Hepatocyte (in vitro differentiated cells): ENCODE measurements around the gene RFX7. TPM values are rescaled to one million over a fixed set of nuclear protein-coding genes. Genes with fewer than 3 reads are reported as not detected.
A peak's percentile ranks its signal among the peaks of the same experiment; 100 is the strongest.

Source experiments
- DNase-seq: peaks from one replicate; pipeline ENCODE4 v3.0.0-alpha.2; 2016; ENCODE audit warnings: low spot score
- H2AFZ ChIP-seq: fragments of 200-600 bp; sonication (generic); 2 replicates; pipeline ENCODE4 v1.6.0; 2016; ENCODE audit warnings: antibody characterized with exemption, mild to moderate bottlenecking
- H3K27ac ChIP-seq: fragments of 200-600 bp; sonication (generic); 2 replicates; pipeline ENCODE4 v1.5.1; 2016; ENCODE audit warnings: mild to moderate bottlenecking
- H3K27me3 ChIP-seq: fragments of 200-600 bp; sonication (generic); 2 replicates; pipeline ENCODE4 v1.6.1; 2016
- H3K36me3 ChIP-seq: fragments of 200-600 bp; sonication (generic); replicated peaks from 2 replicates; pipeline ENCODE4 v1.5.1; 2016; ENCODE audit warnings: low read depth; ENCODE audit not compliant: insufficient read depth
- H3K4me1 ChIP-seq: fragments of 200-600 bp; sonication (generic); 2 replicates; pipeline ENCODE4 v1.5.1; 2016; ENCODE audit warnings: mild to moderate bottlenecking, moderate library complexity; ENCODE audit not compliant: insufficient read depth
- H3K4me2 ChIP-seq: fragments of 200-600 bp; sonication (generic); 2 replicates; pipeline ENCODE4 v1.6.0; 2016
- H3K4me3 ChIP-seq: fragments of 200-600 bp; sonication (generic); 2 replicates; pipeline ENCODE4 v1.5.1; 2016; ENCODE audit warnings: mild to moderate bottlenecking
- H3K79me2 ChIP-seq: fragments of 200-600 bp; sonication (generic); 2 replicates; pipeline ENCODE4 v1.6.0; 2017; ENCODE audit warnings: mild to moderate bottlenecking
- H3K9me2 ChIP-seq: fragments of 200-600 bp; sonication (generic); replicated peaks from 2 replicates; pipeline ENCODE4 v1.6.0; 2017; ENCODE audit warnings: mild to moderate bottlenecking; ENCODE audit not compliant: insufficient read depth
- H3K9me3 ChIP-seq: fragments of 200-600 bp; sonication (generic); 2 replicates; pipeline ENCODE4 v1.5.1; 2016; ENCODE audit warnings: low read depth, mild to moderate bottlenecking
- H4K20me1 ChIP-seq: fragments of 200-600 bp; sonication (generic); 2 replicates; pipeline ENCODE4 v1.6.0; 2016; ENCODE audit warnings: mild to moderate bottlenecking; ENCODE audit not compliant: insufficient read depth, poor library complexity, severe bottlenecking
- EZH2 ChIP-seq: fragments of 200-600 bp; sonication (generic); IDR thresholded peaks from 2 replicates; pipeline ENCODE4 v1.6.1; 2016; ENCODE audit warnings: antibody characterized with exemption, mild to moderate bottlenecking, borderline replicate concordance
- EZH2phosphoT487 ChIP-seq: fragments of 200-600 bp; sonication (generic); IDR thresholded peaks from one replicate; pipeline ENCODE4 v1.6.1; 2018; ENCODE audit warnings: antibody characterized with exemption, mild to moderate bottlenecking, low read depth, moderate library complexity; ENCODE audit not compliant: unreplicated experiment, severe bottlenecking
- WGBS: methylation state at CpG from one replicate; pipeline ENCODE4 v1.1.6; 2016; ENCODE audit warnings: low lambda C conversion rate; ENCODE audit errors: missing lambda C conversion rate; 5-methylcytosine and 5-hydroxymethylcytosine counted together
- polyA plus RNA-seq: library from polyadenylated mRNA; unstranded; fragments of >200 nt; fragmentation: Nextera tagmentation; extraction: Ambion mirVana; gene quantifications from 2 replicates; pipeline ENCODE4 v1.2.1, GENCODE V29; 2016
- total RNA-seq: library from RNA; depleted of rRNA; stranded (reverse); fragments of >200 nt; gene quantifications from 2 replicates; pipeline ENCODE4 v1.2.3, GENCODE V29; 2014
- TF ChIP-seq, protein P1 (sequence below): fragments of 200-600 bp; sonication (generic); IDR thresholded peaks from 2 replicates; pipeline ENCODE4 v1.5.1; 2016; ENCODE audit warnings: antibody characterized with exemption, mild to moderate bottlenecking; ENCODE audit not compliant: poor library complexity

RFX7 gene
- total and polyA plus RNA-seq, 2 experiments from 2014 or later: 4.3 to 8.3 TPM

DNA sequence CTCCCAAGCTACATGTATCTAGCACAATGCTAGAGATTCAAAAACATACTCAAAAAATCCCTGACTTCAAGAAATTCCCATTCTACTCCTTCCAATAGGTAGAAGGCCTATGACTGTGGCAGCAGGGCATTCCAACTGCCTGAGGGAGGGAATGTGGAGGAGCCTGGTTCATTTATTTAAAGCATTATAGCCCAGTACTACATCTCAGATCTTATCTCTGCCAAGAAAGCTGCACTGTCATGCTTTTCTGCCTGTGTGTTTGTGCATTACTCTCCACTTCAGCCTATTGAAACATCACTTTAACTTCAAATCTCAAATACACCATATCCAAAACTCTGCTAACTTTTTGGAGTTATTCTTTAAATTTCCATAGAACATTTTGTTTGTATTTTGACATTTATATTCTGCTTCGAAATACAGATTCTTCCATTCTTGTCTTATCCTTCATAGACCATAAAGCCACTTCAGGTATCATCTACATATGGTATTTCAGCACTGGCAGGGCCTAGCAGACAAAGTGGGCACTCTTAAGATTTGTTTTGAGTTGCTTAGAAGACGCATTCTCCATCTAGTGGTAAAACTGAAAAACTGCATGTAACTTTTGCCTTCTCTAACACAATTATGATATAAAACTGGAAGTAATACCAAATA lies 191.2 kb downstream of the RFX7 start:
- no peaks in the 10 kb centered on the region for H4K20me1 ChIP-seq
- peak overlapping the region; percentile 27 for H2AFZ ChIP-seq
- TF ChIP-seq EZH2phosphoT487: no peak
- TF ChIP-seq, protein P1, sequence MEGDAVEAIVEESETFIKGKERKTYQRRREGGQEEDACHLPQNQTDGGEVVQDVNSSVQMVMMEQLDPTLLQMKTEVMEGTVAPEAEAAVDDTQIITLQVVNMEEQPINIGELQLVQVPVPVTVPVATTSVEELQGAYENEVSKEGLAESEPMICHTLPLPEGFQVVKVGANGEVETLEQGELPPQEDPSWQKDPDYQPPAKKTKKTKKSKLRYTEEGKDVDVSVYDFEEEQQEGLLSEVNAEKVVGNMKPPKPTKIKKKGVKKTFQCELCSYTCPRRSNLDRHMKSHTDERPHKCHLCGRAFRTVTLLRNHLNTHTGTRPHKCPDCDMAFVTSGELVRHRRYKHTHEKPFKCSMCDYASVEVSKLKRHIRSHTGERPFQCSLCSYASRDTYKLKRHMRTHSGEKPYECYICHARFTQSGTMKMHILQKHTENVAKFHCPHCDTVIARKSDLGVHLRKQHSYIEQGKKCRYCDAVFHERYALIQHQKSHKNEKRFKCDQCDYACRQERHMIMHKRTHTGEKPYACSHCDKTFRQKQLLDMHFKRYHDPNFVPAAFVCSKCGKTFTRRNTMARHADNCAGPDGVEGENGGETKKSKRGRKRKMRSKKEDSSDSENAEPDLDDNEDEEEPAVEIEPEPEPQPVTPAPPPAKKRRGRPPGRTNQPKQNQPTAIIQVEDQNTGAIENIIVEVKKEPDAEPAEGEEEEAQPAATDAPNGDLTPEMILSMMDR: peak; percentile 75
- H3K79me2 ChIP-seq: no peaks in the 10 kb centered on the region
- H3K4me2 ChIP-seq: no peak overlapping the region
- no peaks in the 10 kb centered on the region for H3K9me3 ChIP-seq
- 2% methylated on average over 2 of the region's 2 CpGs for WGBS
- no peak overlapping the region for H3K4me3 ChIP-seq
- peak; percentile 65 for DNase-seq
- peak overlapping the region; percentile 26 for H3K27ac ChIP-seq
- H3K4me1 ChIP-seq: no peaks in the 10 kb centered on the region
- H3K9me2 ChIP-seq: no peaks in the 10 kb centered on the region
- H3K36me3 ChIP-seq: no peaks in the 10 kb centered on the region
- no peaks in the 10 kb centered on the region for H3K27me3 ChIP-seq

DNA sequence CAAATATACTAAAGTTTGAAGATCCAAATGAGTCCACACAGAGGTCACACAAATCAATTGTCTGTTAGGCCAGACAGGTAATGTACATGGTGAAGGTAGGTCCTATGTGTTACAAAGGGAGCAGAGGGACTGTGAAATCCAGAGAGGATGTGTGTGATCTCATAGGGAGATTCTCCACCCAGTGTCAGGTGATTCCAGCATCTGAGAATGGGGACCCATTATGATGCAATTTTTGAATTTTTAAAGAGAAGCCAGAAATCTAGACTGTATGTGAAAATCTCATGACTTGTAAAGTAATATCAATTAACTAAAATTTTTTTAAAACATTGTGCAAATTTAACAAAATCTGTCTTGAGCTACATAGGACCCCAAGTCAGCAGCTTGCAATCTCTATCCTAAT lies 192.0 kb downstream of the RFX7 start:
- DNase-seq: no peak
- H3K4me2 ChIP-seq: no peak overlapping the region
- H3K79me2 ChIP-seq: no peaks in the 10 kb centered on the region
- H4K20me1 ChIP-seq: no peaks in the 10 kb centered on the region
- TF ChIP-seq EZH2 (no peak), EZH2phosphoT487 (no peak)
- TF ChIP-seq, protein P1: no peak
- no peaks in the 10 kb centered on the region for H3K27me3 ChIP-seq
- H3K27ac ChIP-seq: no peak overlapping the region
- no peak overlapping the region for H3K4me3 ChIP-seq
- no peaks in the 10 kb centered on the region for H3K36me3 ChIP-seq
- no peaks in the 10 kb centered on the region for H3K9me2 ChIP-seq
- H3K9me3 ChIP-seq: no peaks in the 10 kb centered on the region
- no peaks in the 10 kb centered on the region for H3K4me1 ChIP-seq
- H2AFZ ChIP-seq: no peak overlapping the region

DNA sequence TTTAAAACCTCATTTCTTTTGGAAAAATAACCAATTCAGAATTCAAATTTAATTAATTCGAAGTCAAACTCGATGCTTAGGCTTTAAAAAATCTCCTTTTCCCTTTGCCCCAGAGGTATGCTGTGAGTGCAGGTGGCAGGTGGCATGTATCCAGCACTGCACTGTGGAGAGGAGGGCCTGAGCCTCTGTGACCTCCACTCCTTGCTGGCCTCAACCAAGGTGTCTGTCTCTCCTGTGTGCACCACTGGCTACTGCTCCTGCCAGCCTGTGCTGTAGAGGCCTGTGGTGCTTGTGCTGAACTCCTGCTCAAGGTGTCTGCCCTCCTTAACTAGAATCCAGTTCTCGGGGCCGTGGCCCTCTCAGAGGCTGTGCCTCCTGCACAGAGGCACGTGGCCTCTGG lies 194.1 kb downstream of the RFX7 start:
- WGBS: 95% methylated on average over 5 of the region's 5 CpGs
- Histone ChIP-seq H4K20me1 (no peaks in the 10 kb centered on the region), H2AFZ (no peak overlapping the region)

More for the DNA sequence above, 194.1 kb downstream of the RFX7 start:
- Histone ChIP-seq H3K36me3 (no peaks in the 10 kb centered on the region), H3K4me3 (no peak overlapping the region), H3K4me1 (no peaks in the 10 kb centered on the region), H3K9me2 (no peaks in the 10 kb centered on the region), H3K27ac (no peak overlapping the region), H3K79me2 (no peaks in the 10 kb centered on the region), H3K4me2 (no peak overlapping the region), H3K9me3 (no peaks in the 10 kb centered on the region), H3K27me3 (no peaks in the 10 kb centered on the region)
- no peak for DNase-seq
- TF ChIP-seq, protein P1: no peak
- TF ChIP-seq EZH2 (no peak), EZH2phosphoT487 (no peak)
